ENCODE data around the gene DRC3.
"Not testable (repeated sequence)": the region's sequence is repeated elsewhere in the genome, so short reads cannot be mapped to it uniquely, and the experiment has no call there.

The DRC3 gene

DNA sequence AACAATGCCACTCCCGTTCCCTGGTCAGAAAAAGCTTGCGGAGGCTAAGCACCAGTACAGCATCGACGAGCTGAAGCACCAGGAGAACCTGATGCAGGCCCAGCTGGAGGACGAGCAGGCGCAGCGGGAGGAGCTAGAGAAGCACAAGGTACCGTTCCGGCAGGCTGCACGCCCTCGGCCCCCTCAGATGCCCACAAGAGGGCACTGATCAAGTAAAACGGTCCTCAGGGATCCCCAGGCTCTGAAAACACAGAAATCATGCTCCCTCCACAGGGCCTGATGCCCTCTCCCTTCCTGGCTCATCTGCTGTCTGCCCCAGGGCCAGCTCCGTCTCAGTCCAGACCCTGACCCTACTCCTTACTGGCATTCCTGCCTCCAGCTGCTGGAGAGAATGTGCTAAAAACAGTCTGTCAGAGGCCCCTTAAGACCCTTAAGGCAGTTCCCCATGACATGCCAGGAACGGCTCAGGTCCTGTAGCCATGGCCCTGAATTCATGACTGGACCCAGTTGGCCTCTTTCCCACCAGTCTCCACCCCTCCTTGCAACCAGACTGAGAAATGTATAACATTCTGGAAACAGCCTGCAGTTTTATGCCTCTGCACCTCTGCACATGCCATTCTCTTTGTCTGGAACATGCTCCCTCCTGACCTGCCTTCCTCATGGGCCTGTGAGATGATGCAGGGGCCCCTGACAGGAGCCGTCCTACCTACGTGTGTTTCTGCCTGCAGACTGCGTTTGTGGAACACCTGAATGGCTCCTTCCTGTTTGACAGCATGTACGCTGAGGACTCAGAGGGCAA, 21.8 kb downstream of the DRC3 start:
- no peak for DNase-seq

DNA sequence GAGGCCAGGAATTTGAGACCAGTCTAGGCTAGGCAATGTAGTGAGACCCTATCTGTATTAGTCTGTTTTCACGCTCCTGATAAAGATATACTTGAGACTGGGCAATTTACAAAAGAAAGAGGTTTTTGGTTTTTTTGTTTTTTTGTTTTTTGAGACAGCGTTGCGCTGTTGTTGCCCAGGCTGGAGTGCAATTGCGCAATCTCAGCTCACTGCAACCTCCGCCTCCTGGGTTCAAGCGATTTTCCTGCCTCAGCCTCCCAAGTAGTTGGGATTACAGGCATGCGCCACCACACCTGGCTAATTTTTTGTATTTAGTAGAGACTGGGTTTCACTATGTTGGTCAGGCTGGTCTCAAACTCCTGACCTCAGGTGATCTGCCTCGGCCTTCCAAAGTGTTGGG, 23.2 kb downstream of the DRC3 start:
- not testable (repeated sequence) for DNase-seq

DNA sequence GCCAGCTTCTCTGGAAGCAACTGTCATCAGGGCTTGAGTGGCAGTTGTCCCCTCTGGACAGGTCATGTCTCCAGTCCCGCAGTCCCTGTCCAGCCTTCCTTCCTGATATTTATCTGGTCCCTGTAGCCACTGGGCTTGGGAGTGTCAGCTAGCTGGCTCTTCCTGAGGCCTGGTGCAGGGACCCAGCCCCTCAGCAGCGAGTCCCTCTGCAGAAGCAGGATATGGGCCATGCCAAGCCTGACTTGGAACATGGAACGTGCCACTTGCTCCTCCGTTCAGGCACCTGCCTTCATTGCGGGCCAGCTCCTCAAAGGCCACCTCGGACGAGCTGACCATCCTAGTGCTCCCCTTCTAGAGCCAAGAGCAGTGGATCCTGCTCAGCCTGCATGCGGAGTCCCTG, 26.3 kb downstream of the DRC3 start:
- DNase-seq: no peak

DNA sequence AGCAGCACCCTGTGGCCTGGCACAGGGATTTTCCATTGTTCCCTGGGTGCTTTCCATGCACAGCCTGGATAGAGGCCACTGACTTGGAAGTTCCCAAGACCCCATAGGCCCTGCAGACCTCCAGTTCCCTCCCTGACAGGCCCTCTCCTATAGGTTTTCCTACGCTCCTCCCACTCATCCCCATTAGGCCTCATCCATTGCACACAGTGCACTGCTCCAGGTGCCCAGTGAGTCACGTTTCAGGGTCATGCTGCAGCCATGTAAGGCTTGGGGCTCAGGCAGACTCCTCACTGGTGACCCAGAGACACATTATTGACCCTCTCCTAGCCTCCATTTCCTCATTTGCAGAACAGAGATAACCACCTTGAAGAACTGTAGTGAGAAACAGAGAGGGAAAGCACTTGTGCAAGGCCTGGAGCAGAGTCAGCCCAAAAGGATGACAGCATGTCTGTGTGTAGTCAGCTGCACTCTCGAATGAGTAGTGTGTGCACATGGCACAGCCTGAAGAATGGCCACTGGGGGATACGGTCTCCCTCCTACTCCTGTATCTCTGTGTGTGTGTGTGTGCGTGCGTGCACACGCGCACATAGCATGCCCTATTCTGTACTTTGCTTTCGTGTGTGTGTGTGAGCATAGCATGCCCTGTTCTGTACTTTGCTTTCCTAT, 26.8 kb downstream of the DRC3 start:
- DNase-seq: no peak

DNA sequence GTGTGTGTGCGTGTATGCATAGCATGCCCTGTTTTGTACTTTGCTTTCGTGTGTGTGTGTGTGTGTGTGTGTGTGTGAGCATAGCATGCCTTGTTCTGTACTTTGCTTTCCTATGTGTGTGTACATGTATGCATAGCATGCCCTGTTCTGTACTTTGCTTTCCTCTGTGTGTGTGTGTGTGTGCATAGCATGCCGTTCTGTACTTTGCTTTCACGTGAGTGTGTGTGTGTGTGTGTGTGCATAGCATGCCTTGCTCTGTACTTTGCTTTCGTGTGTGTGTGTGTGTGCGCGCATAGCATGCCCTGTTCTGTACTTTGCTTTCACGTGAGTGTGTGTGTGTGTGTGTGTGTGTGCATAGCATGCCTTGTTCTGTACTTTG, 27.4 kb downstream of the DRC3 start:
- DNase-seq: no peak

DNA sequence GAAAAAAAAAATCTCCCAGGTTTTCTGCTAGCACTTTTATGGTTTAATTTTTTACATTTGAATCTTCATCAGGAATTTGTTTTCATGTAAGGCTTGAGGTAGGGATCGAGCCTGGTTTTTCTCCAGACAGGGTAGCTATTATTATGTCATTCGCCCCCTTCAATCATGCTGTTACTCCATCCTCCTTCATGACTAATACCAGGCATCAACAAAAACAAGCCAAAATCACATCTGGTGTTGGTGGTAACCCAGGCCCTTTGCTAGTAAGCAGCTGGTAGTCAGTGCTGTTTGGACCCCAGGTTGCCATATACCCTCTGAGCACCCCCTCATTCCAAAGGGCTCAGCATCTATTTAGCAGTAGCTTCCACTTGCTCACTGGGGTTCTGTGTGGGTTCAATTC, 29.5 kb downstream of the DRC3 start:
- no peak for DNase-seq

DNA sequence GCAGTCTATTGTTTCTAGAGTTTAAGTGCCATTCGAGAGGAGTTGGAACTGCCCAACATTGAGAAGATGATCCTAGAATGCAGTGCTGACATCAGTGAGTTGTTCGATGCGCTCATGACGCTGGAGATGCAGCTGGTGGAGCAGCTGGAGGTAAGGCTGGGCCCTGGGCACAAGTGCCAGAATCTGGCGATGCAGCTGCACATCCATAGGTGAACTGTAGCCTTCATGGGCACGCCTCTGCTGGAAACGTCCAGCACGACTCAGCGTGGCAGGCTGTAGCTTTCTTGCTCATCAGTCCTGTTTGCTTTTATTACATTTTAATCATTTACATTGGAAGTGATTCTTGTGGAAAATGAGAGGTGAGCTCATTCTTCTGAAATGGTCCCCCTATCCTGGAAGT, 31.7 kb downstream of the DRC3 start:
- no peak for DNase-seq

DNA sequence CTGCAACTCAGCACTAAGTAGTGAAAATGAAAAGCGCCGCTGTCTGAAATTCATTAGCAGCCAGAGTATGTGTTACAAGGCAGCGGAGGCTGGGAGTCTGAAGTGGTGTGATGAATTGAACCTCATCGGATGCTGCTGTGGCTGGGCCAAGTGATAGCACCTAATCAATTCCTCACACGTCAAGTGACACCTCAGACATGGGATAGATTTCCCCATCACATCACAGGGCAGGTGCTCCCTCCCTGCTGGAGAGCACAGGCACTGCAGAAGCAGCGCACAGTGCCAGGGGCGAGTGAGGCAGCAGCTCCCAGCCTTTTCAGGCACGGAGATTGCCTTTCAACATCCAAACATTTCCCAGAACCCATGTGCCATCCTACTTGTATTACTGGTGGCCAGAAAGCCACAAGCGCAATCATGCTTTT, 32.2 kb downstream of the DRC3 start:
- no peak for DNase-seq

DNA sequence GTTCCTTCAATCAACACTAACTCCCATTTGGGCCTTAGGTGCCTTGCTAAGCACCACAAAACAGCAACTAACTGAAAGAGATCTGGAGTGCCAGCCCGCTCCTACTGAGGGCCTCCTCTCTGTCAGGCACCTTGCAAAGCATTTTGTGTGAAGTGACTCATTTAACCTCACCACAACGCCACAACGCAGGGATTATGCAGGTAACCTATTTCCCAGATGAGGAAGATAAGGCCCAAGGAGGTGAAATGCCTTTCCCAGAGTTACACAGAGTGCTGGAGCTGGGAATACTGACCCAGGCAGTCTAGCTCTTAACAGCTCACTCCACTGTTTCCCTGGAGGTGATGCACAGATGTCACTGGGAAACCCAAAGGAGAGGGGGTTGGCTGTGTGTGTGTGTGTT, 32.8 kb downstream of the DRC3 start:
- DNase-seq: no peak

DNA sequence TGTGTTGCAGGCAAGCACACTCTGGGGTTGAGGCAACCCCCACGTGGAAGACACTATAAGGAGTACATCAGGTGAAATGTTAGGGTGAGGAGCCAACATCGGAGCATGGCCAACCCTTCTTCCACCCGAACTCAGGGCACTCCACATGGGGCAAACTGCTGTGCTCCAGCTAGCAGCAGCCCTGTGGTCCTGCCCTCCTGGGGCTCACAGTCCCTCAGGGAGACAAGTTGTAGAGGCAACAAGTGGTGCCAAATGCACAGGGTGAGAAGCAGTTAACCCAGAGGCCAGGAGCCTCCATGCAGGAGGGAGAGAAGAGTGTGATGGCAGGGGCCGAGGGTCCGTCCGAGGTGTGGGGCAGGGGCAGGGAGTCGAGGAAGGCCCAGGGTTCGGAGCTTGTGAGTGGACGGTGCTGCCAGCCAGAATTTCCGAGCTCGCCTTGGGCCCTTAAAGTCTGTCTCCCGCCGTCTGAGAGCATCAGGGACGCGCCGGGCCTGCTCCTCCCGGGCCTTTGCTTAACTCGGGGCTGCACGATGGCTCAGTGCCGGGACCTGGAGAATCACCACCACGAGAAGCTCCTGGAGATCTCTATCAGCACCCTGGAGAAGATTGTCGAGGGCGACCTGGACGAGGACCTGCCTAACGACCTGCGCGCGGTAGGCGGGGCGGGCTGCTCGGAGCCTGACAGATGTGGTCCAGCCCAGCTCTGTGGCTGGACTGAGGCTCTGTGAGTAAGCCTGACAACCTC, 34.0 kb downstream of the DRC3 start:
- no peak for DNase-seq

DNA sequence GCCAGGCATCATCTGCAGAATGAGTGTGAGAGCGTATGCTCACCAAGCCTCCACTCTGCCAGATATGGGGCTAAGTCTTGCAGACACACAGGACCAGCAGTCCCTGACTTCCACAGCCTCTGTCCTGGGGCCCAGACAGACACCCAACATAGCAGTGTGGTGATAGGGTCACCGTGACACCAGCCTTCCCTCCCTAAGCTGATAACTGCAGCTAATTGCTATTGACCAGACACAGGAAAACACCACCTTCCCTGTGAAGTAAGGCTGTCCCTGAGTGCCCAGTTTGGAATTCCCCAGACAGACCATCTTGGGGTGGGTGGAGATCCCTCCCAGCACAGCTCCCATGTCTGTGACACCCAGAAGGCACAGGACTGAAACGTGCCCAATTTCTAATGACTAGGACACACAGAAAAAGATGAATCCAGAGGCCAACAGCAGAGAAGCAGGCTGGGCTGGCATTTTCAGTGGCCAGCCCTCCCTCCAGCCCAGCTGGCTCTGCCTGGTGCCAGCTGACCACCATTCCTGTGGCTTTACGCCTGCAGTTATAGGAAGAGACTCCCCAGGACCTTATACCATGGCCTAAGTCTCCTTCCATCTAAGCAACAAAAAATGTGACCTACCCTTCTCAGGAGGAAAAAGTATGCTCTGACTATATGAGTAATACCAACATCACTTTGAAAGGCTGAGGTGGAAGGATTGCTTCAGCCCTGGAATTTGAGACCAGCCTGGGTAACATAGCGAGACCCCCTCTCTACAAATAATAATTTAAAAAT, 36.0 kb downstream of the DRC3 start:
- no peak for DNase-seq

DNA sequence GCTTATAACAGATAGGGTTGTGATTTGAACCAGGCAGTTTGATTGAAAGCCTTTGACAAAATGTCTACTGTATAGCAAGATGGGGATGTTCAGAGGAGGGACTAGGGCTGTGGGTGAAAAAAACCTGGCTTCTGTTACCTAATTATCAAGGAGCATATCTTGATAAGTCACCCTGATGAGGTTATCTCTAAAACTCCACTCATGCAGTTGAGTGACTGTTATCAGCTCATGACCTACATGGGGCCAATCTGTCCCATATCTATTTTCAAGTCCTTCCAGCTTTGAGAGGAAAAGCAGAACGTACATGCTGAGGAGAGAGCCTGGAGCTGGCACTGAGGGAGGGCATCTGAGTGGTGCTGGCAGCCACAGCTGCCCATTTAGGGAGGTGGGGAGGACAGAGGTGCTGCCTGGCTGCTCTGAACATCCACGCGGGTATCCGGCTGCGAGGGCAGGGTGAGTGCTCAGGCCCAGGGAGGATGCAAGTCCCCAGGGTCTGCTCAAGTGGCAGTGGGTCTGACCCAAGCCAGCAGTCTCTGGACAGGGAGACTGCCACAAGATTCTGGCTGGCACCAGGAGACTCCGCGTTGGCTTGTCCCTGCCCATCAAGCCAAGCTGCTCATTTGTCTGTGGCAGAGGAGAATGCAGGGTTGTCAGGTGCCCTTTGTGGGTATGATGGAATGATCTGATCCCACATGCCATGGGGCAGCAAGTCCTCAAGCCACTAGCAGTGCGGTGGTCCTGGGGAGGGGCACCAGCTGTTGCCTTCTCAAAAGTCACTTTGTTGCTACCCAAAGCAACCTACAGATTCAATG, 37.2 kb downstream of the DRC3 start:
- no peak for DNase-seq

DNA sequence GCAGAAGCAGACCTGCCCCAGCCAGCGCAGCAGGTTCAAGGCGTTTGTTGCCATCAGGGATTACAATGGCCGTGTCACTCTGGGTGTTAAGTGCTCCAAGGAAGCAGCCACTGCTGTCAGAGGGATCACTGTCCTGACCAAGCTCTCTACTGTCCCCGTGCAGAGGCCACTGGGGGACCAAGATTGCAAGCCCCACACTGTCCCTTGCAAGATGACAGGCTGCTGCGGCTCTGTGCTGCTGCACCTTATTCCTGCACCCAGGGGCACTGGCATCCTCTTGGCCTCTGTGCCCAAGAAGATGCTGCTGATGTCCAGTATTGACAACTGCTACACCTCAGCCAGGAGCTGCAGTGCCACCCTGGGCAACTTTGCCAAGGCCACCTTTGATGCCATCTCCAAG, 38.6 kb downstream of the DRC3 start:
- DNase-seq: no peak

DNA sequence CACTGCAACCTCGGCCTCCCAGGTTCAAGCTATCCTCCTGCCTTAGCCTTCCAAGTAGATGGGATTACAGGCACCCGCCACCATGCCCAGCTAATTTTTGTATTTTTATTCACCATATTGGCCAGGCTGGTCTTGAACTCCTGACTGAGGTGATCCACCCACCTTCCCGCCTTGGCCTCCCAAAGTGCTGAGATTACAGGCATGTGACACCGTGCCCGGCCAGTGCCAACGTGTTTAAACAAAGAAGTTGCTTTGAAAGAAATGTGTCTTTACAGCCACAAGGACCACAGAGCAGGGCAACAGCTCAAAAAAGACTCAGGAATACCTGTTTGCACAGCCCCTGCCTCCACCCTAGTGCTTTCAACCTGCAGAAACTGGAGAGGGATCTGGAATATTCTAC, 41.3 kb downstream of the DRC3 start:
- DNase-seq: no peak

DNA sequence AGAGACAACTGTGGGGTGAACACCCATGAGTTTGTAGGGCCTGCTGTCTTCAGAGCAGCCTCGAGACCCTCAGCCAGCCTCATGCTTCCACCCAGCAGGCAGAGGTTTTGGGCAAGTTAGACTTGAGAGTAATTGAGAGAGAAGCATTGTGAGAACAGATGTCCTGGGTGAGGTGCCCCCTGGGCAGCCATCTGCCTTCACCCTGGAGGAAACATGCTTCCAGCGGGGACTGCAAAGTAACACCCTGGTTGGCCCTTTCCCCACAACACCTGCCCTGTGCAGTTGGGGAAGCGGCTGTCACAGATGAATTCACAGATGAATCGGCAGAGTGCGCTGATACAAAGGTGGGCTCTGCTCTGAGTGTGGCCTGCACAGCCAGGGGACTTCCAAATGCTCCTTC, 42.9 kb downstream of the DRC3 start:
- DNase-seq: no peak

DNA sequence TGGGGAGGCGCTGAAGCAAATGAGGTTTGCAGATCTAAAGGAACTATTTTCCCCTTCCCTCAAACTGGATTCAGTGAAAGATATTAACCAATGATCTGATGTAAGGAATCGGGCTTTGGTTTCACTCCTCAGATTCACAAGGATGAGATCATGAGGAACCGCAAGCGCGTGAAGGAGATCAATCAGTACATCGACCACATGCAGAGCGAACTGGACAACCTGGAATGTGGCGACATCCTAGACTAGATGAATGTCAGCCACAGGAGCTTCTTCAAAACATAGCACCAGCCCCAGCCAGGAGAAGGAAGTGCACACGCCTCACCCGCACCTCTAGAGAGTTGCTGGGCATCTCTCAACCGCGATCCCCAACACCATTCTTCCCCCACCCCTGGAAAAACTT, 43.8 kb downstream of the DRC3 start:
- DNase-seq: no peak

DNA sequence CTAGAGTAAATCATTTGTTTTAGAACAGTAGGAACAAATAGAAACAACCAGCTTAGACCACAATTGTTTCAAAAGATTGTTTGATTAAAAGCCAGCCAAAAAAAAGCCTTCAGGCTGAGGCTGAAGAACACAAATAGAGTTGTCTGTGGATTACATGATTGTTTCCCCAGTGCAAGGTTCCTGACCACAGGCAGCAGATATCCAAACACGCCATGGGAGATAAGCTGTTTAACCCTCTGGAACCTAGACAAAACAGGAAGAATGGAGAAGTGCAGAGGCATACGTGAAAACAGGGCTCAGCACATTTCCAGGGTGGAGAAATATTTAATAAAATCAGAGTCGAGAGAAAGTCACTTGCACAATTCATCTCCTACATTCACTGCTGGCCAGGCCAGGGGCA, 45.3 kb downstream of the DRC3 start:
- DNase-seq: no peak

DNA sequence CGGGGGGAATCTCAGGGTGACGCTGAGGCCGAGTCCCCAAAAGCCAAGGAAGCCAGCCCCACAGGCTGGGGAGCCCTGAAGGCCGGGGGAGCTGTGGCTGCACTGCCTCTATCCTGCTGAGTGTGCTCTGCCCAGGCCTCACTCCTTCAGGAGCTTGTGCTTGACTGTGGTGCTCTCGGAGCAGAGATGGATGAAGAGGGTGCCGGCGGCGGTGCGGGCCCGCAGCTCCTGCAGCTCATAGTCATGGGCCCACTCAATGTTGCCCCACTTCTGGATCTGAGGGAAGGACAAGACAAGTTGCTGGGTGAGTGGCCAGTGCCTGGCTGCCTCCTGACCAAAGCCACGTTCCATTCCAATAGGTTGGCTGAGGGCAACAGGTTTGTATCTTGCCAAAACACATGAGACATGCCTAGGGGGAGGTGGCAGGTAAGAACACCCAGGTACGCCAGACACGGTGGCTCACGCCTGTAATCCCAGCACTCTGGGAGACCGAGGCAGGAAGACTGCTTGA, 45.8 kb downstream of the DRC3 start:
- no peak for DNase-seq

DNA sequence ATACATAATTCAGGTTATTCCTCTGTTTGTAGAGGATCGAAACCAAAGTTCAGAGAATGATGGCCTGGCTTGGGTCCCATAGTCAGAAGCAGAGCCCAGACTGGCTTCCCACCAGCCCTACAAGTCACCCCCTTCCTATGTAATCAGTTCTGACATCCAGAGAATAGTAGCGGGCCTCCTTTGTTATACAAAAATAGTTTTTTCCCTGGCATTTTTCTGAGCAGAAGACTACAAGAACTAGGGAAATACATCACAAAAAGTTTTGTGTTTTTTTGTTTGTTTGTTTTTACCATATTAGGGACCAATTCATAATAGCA, 47.1 kb downstream of the DRC3 start:
- DNase-seq: no peak

DNA sequence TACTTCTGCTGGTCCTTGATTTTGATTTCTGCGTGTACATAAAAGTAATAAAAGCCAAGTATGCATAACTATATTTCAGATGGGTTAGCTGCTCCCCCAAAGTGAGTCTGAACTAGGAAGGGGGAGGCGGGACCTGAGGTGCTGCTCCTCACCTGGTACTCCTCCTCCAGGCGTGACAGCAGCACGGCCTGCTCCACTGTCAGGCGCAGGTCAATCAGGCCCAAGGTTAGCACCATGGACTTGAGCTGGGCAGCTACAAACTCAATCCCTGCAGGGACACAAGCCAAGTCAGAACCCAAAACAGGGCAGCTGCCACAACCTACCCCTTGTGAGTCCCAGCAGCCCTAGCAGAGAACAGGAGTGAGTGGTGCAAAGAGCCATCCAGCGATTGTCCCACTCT, 48.3 kb downstream of the DRC3 start:
- DNase-seq: no peak

DNA sequence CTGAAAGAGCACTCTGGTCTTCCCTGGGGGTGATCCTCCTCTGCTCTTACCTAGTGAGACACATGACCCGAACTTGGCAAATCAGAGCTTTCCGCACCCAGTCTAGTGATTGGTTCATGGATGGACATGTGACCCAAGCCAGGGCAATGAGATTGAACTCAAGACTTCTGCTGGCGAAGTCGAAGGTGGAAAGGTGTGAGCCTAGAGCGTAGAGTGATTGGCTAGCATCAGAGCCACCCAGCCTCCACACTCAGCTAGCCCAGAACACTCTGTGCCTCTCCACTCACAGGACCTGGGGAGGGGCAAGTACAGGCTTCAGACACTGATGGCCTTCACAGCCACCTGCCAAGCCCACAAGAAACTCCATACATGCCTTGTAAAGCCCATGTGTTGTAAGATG, 48.7 kb downstream of the DRC3 start:
- no peak for DNase-seq

DNA sequence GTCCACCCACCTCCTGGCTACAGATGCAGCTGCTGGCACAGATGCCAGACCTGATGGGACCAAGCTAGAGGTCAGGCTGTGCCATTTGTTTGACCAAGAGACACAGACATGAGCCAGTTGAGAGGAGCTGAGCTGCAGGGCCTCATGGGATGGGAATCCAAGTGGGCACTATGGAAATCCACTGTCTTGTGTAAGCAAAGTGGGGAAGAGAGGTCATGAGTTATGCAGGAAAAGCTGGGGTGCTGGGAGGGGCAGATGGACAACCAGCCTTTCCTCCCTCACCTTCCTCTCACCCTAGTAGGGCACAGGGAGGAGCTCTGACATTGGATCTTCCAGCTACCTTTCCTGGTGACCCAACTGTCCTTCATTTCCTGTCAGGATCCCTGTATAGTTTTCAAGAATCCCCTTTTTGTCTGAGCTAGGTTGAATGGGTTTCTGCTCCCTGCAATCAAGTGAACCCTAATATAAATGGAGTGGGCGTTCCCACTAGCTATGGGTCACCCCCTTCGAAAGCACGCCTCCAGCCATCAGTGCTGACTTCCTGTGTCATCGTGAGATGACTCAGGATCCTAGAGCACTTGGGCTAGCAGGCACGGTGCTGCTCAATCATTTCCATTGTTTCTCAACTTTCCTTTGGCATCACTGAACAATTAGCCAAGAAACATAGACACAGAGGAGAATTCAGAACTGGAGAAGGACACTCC, 52.7 kb downstream of the DRC3 start:
- DNase-seq: no peak
